Ovary (tissue), 9 donors: ENCODE measurements around the gene GADD45G. TPM values are rescaled to one million over a fixed set of nuclear protein-coding genes. Genes with fewer than 3 reads are reported as not detected.

ENCODE experiments used
- DNase-seq, 5 donors: peaks; one replicate each; pipeline ENCODE4 v3.0.0-alpha.2; 2019 to 2020
- H3K27ac ChIP-seq, 2 donors: fragments of 200-600 bp; one replicate each; pipeline versions ENCODE4 v1.5.1 to v1.8.0; 2019 to 2022
- H3K27me3 ChIP-seq: fragments of 200-600 bp; one replicate; pipeline ENCODE4 v1.8.0; 2022
- H3K36me3 ChIP-seq: fragments of 200-600 bp; sonication (generic); one replicate; pipeline ENCODE4 v1.5.1; 2019
- H3K4me1 ChIP-seq: one replicate; pipeline ENCODE4 v1.8.1; 2013; ENCODE audit warnings: mild to moderate bottlenecking, moderate library complexity; ENCODE audit not compliant: insufficient read depth
- H3K4me3 ChIP-seq: fragments of 200-600 bp; sonication (generic); one replicate; pipeline ENCODE4 v1.5.1; 2017
- H3K9me3 ChIP-seq, 2 donors: fragments of 200-600 bp in 1 of 2; sonication (generic) in 1 of 2; one replicate each; pipeline versions ENCODE4 v1.5.1 to v1.8.1; 2013 to 2019; ENCODE audit warnings: mild to moderate bottlenecking in 1 of 2, moderate library complexity in 1 of 2
- EP300 ChIP-seq: sonication (generic); formaldehyde crosslinking; IDR thresholded peaks from one replicate; pipeline ENCODE4 v1.6.1; 2017; ENCODE audit warnings: antibody characterized with exemption
- POLR2A ChIP-seq: fragments of 450-650 bp; IDR thresholded peaks from one replicate; pipeline ENCODE4 v1.6.1; 2017; ENCODE audit warnings: antibody characterized with exemption, mild to moderate bottlenecking, moderate library complexity
- WGBS, 3 donors: extraction: QIAGEN DNeasy Blood & Tissue Kit in 1 of 3; methylation state at CpG; one replicate each; pipeline versions ENCODE4 v1.1.5 to v1.1.7; 2013 to 2017; 5-methylcytosine and 5-hydroxymethylcytosine counted together
- intact Hi-C, 4 donors: fragments of 100-400 bp; cut with DNase I; formaldehyde crosslinking; loops; one replicate each; pipeline versions ENCODE4 v1.11.0 to v1.15.1; 2022 to 2023
- polyA plus RNA-seq, 2 donors: library from polyadenylated mRNA; stranded (reverse); fragments of 200-250 nt in 1 of 2; fragments of 350-450 nt in 1 of 2; fragmentation: Illumina TruSeq in 1 of 2; extraction: RNeasy Lipid Tissue Mini Kit (QIAGEN cat#74804) in 1 of 2; gene quantifications; one replicate each; pipeline ENCODE4 v1.2.3, GENCODE V29; 2013 to 2014
- total RNA-seq, 7 donors: library from RNA; depleted of rRNA in 2 of 7; stranded (reverse); fragments of >200 nt in 2 of 7; fragmentation: NEBNext Ultra II Directional in 3 of 7; extraction: Animal tissue kit (Norgen Biotek cat#: 25700) in 3 of 7; gene quantifications; one replicate each; pipeline versions ENCODE4 v1.1.0 to v1.2.4, GENCODE V29; 2016 to 2023
- TF ChIP-seq, protein P1 (sequence below), 3 donors: fragments of 450-650 bp in 2 of 3; fragments of 200-600 bp in 1 of 3; IDR thresholded peaks; one replicate each; pipeline versions ENCODE4 v1.5.1 to v1.8.0; 2016 to 2022; ENCODE audit warnings: antibody characterized with exemption in 3 of 3, mild to moderate bottlenecking in 1 of 3
- donor health status: DM: no; HTN: no; CAD: no; lungs with moderate emphysema.
- donor health status: DM: no; HTN: no; CAD: no.
- donor health status: Bipolar disorder and iron deficiency.
- donor health status: DM: yes; HTN: yes; CAD: no.
- donor health status: DM: no; HTN: no; CAD: no.
- donor health status: DM: yes; HTN: yes; CAD: no.

GADD45G gene
- total and polyA plus RNA-seq, 9 donors: 0.60 to 126 (median 23.2) TPM

DNA sequence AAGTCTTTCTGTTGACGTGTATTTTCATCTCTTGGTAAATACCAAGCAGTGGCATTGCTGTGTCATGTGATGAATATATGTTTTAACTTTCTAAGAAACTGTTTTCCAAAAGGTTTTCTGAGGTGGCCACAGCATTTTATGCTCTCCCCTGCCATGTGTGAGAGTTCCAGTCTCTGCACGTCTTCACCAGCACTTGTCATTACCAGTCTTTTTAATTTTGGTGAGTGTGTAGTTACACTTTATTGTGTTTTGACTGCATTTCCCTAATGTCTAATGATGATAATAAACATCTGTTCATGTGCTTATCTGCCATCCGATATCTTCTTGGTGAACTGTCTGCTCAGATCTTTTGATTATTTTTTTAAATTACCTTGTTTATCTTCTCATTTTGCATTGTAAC, 27.4 kb upstream of the GADD45G start:
- intact Hi-C loops: no loop called here
- WGBS, 3 donors: 83 to 91% (median 85%) methylated on average over 3 of the region's 3 CpGs

DNA sequence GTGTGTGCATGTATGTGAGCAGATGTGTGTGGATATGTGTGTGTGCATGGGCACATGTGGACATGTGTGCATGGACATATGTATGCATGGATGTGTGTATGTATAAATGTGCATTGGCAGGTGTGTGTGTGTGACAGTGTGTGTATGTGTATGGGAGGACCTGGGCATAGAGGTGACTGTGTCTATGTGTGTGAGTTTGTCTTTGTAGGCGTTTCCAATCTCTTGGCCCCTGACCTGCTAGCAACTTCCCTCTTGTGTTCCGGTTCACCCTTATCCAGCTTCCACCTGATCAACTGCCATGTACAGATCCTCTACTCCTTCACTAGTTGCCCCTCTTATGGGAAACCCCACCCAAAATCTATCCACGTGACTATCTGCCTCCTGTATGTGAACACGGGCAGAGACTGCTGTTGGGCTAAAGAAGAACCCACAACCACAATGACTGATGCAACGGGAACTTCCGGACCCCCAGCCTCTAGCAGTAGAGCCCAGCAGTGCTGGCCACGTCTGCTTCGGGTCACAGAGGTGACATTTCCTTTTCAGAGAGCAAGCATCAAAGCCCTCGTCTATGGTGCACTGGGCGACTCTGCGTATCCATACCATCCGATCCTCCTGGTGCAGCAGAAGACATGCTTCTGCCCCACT, 24.9 kb upstream of the GADD45G start:
- Histone ChIP-seq H3K27me3 (no peaks in the 10 kb centered on the region), H3K4me3 (no peak overlapping the region), H3K27ac (no peak overlapping the region), H3K9me3 (no peaks in the 10 kb centered on the region), H3K4me1 (no peaks in the 10 kb centered on the region), H3K36me3 (no peaks in the 10 kb centered on the region)
- TF ChIP-seq POLR2A (no peak), EP300 (no peak)
- TF ChIP-seq, protein P1, sequence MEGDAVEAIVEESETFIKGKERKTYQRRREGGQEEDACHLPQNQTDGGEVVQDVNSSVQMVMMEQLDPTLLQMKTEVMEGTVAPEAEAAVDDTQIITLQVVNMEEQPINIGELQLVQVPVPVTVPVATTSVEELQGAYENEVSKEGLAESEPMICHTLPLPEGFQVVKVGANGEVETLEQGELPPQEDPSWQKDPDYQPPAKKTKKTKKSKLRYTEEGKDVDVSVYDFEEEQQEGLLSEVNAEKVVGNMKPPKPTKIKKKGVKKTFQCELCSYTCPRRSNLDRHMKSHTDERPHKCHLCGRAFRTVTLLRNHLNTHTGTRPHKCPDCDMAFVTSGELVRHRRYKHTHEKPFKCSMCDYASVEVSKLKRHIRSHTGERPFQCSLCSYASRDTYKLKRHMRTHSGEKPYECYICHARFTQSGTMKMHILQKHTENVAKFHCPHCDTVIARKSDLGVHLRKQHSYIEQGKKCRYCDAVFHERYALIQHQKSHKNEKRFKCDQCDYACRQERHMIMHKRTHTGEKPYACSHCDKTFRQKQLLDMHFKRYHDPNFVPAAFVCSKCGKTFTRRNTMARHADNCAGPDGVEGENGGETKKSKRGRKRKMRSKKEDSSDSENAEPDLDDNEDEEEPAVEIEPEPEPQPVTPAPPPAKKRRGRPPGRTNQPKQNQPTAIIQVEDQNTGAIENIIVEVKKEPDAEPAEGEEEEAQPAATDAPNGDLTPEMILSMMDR (IDR thresholded peaks at IDR 0.05): no peak
- intact Hi-C loops: loop anchor here in 2 of 4 donors (5.0 to 10.0 kb wide), 2 partner anchors 1282 to 1285 kb away; no protein-coding TSS in a partner anchor
- 82 to 91% (median 88%) methylated on average over 12 of the region's 12 CpGs for WGBS, 3 donors
- DNase-seq: no peak

More for the DNA sequence above, 27.4 kb upstream of the GADD45G start:
- no peak overlapping the region for H3K4me3 ChIP-seq
- H3K9me3 ChIP-seq: no peaks in the 10 kb centered on the region
- no peaks in the 10 kb centered on the region for H3K4me1 ChIP-seq
- H3K36me3 ChIP-seq: no peaks in the 10 kb centered on the region
- no peak for DNase-seq
- TF ChIP-seq EP300 (no peak), POLR2A (no peak)
- TF ChIP-seq, protein P1 (IDR thresholded peaks at IDR 0.05): no peak
- H3K27me3 ChIP-seq: no peaks in the 10 kb centered on the region
- no peak overlapping the region for H3K27ac ChIP-seq

DNA sequence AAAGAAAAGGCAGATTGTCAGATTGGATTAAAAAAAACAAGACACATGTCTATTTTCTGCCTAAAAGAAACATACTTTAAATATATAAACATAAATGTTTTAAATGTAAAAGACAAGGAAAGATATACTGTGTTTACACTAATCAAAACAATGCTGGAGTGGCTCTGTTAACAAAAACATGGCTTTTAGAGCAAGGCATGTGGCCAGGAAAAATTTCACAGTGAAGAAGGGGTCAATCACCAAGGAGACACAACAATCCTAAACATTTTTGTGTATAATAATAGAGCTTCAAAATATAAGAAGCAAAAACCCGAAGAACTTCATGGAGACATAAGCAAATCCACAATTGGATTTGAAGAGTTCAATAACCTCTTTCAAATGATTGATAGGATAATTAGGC, 18.5 kb upstream of the GADD45G start:
- no peak for TF ChIP-seq POLR2A
- TF ChIP-seq EP300: no peak
- TF ChIP-seq, protein P1 (IDR thresholded peaks at IDR 0.05): no peak
- WGBS, 3 donors: 24 to 38% (median 29%) methylated on average over 1 of the region's 1 CpG

DNA sequence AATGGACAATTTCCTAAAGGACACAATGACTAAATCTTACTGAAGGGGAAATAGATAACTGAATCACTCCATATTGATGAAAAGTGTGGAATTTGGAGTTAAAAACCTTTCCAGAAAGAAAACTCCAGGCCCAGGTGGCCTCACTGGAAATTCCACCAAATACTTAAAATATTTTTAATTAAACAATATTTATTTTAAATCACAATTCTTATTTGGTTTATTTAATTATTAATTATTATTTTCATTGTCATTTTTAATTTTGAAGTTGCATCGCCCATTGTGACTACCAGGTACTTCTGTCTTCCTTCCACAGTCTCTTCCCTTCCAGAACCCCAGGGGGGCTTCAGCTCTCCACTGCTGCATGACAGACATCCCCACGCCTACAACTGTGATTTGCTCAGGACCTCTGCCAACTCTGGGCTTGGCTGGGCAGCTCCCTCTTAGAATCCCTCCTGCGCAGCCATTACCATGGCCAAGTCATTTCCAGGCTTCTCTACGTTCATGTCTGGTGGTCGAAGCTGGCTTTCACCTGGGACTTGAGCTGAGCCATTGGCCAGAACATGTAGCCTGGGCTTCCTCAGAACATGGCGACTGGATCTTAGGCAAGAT, 16.4 kb upstream of the GADD45G start:
- TF ChIP-seq POLR2A (no peak), EP300 (no peak)
- TF ChIP-seq, protein P1 (IDR thresholded peaks at IDR 0.05): no peak
- H3K36me3 ChIP-seq: no peaks in the 10 kb centered on the region
- H3K9me3 ChIP-seq: no peaks in the 10 kb centered on the region
- 91 to 93% (median 93%) methylated on average over 6 of the region's 6 CpGs for WGBS, 3 donors
- DNase-seq: no peak
- intact Hi-C loops: loop anchor here in 1 of 4 donors (10.0 kb wide), 1 partner anchor 1276 kb away; no protein-coding TSS in a partner anchor
- H3K4me1 ChIP-seq: no peaks in the 10 kb centered on the region
- no peak overlapping the region for H3K27ac ChIP-seq
- no peak overlapping the region for H3K4me3 ChIP-seq
- no peaks in the 10 kb centered on the region for H3K27me3 ChIP-seq

More for the DNA sequence above, 18.5 kb upstream of the GADD45G start:
- no peaks in the 10 kb centered on the region for H3K9me3 ChIP-seq
- intact Hi-C loops: loop anchor here in 1 of 4 donors (10.0 kb wide), 1 partner anchor 1278 kb away; no protein-coding TSS in a partner anchor
- no peaks in the 10 kb centered on the region for H3K27me3 ChIP-seq
- no peaks in the 10 kb centered on the region for H3K36me3 ChIP-seq
- DNase-seq: no peak
- no peak overlapping the region for H3K4me3 ChIP-seq
- H3K4me1 ChIP-seq: no peaks in the 10 kb centered on the region
- no peak overlapping the region for H3K27ac ChIP-seq
